MM.1S (cell line): ENCODE measurements around the gene PTPRG.

ENCODE experiments used
- EZH2 ChIP-seq: fragments of 300-600 bp; sonication (generic); optimal IDR thresholded peaks from 2 replicates; pipeline ENCODE3; 2017; ENCODE audit warnings: low read depth, mild to moderate bottlenecking, antibody characterized with exemption, low read length, mixed read lengths
- EZH2phosphoT487 ChIP-seq: fragments of 300-600 bp; sonication (generic); IDR thresholded peaks from 2 replicates; pipeline ENCODE4 v1.6.1; 2018; ENCODE audit warnings: antibody characterized with exemption, low read length

DNA sequence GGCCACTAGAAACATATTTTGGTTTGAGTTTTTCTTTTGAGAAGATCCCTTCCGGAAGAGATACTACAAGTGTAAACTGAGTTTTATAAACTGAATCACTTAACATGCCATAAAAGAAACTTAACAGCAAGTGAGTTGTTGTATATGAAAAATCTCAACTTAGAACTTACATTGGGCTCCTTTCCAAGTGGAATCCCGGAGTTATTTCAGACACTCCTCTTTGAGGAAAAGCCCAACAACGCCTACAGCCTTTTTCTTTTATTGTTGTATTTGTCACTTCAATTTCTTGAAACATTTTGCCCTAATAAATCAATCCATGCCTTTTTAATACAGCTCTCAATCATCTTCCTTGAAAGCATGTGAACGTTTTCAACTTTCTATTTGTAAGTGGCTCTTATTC lies 674.6 kb downstream of the PTPRG start:
- TF ChIP-seq EZH2phosphoT487 (no peak), EZH2 (no peak)
